Peyer's patch (tissue), 4 donors: ENCODE data around the gene ZNF414.

Experiments
- CTCF ChIP-seq, 6 experiments: fragments of 450-650 bp in 4 of 6; fragments of 200-600 bp in 2 of 6; sonication (generic) in 1 of 6; IDR thresholded peaks; one replicate each; pipeline ENCODE4 v1.5.1; 2017 to 2019; ENCODE audit warnings: antibody characterized with exemption in 6 of 6, mild to moderate bottlenecking in 3 of 6, moderate library complexity in 1 of 6
- POLR2A ChIP-seq, 2 donors: fragments of 450-650 bp; IDR thresholded peaks; one replicate each; pipeline ENCODE4 v1.5.1; 2017; ENCODE audit warnings: antibody characterized with exemption in 2 of 2, mild to moderate bottlenecking in 2 of 2, moderate library complexity in 2 of 2

GRCh38 chr19:8481201-8481600 is 32.8 kb downstream of the ZNF414 start:
- TF ChIP-seq POLR2A (IDR thresholded peaks at IDR 0.05) (no peak), CTCF (IDR thresholded peaks at IDR 0.05) (no peak)
